Umbilical cord (tissue), 2 donors: ENCODE measurements around the gene FAM171A2. TPM values are rescaled to one million over a fixed set of nuclear protein-coding genes. Genes with fewer than 3 reads are reported as not detected.
A peak's percentile ranks its signal among the peaks of the same experiment; 100 is the strongest.
"Not testable (repeated sequence)": the region's sequence is repeated elsewhere in the genome, so short reads cannot be mapped to it uniquely, and the experiment has no call there.

Experiments used
- DNase-seq: peaks from one replicate; pipeline ENCODE4 v3.0.0-alpha.2; 2015; ENCODE audit warnings: low spot score
- total RNA-seq: library from RNA; depleted of rRNA; stranded (reverse); fragments of >200 nt; gene quantifications from one replicate; pipeline ENCODE4 v1.2.3, GENCODE V29; 2014; ENCODE audit warnings: low replicate concordance; ENCODE audit not compliant: insufficient read depth

Gene FAM171A2
- total RNA-seq: 16.4 TPM

GRCh38 chr17:44363613-44364159 is at the start of gene FAM171A2:
TSS of gene FAM171A2 (minus strand) at chr17:44363853. CDS start at chr17:44363714, 139 bp downstream.
- DNase-seq: peak; percentile 69

DNA sequence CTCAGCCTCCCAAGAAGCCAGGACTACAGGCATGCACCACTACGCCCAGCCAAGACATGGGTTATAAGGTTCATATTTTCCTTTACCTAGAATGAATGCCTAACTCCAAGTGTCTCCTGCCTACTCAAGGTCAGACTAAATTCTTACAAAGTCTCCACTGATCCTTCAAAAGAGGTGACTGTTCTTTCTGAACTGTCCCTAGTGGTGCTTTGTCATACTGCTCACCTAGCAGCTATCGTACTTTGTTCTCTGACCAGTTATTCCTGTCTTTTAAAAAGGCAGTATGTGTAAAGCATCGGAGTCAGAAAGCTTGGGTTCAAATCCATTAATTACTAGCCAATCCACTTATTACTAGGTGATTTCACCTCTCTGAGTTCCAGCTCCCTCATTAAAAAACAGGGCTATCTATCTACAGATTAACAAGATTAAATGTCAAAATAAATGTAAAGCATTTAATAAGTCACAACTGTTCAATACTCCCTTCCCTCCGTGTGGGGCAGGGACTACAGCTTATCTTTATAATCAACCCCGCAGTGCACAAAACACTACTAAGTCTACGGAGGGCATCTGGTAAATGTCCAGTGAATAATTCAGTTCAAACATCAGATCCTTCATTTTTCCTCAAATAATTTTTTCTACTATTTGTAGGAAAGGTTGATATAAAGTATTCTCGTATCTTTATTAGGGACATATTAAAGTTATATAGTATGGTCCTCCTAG is 45.8 kb upstream of the FAM171A2 start:
- no peak for DNase-seq

DNA sequence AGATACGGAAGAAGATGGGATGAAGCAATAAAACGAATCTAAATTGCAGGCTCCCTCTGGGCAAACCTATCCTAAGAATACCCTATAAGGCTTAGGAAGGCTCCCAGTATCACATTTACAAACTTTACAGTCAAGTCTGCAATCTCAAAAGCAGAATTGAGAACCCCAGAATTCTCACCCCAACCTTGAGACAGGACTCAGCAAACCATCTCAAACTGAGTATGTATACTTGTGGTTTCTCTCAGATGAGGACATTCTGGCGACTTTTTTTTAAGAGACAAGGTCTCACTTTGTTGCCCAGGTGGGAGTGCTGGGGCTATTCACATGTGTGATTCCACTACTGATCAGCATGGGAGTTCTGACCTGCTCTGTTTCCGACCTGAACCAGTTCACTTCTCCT is 45.1 kb upstream of the FAM171A2 start:
- DNase-seq: no peak

GRCh38 chr17:44402564-44403172 is 39.0 kb upstream of the FAM171A2 start:
- no peak for DNase-seq

DNA sequence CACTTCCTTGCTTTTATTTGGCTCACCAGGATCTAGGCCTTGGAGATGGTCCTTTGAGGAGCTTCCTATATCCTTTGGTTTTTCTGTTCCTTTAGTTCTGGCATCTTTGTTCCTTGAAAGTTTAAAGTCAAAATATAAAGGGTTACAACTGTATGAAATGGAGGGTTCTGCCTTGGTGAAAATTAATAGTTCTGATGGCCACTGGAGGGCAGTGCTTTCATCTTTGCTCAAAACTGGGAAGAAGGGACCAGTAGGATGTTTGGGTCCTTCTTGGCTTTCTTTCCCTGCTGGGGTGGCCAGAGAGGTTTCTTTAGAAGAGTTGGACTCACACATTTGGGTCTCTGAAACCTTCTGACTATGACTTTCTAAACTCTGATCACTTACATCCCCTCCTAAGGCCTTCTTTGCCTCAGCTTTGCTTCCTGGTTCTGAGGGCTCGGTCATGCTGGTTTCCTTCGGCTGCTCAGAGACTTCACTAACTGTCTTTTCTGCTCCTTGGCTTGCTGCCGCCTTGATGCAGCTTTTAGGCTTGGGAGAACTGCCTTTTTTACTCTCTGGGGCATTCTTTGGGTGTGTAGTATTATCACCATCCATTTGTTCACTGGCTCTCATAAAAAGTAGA is 36.7 kb upstream of the FAM171A2 start:
- DNase-seq: no peak

GRCh38 chr17:44398692-44399691 is 35.3 kb upstream of the FAM171A2 start:
- DNase-seq: no peak

GRCh38 chr17:44397479-44398440 is 34.1 kb upstream of the FAM171A2 start:
- DNase-seq: no peak

DNA sequence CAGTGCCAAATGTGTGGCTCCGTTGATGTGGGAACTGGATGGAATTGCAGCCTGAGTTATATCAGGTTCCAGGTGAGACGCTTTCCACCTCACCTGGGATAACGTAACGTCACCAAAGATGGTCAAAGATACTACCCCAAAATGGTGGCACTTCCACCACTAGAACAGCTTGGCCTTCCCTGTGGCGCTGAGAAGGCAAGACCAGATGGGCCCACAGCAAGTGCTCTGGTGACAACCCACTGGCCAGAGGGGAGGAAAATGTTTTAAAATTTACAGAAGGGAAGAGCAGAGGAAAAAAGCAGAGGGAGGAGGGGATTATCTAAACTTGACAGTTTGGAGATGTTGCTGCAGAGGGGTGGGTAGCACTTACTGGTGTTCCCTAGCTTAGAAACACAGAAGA is 33.3 kb upstream of the FAM171A2 start:
- no peak for DNase-seq

DNA sequence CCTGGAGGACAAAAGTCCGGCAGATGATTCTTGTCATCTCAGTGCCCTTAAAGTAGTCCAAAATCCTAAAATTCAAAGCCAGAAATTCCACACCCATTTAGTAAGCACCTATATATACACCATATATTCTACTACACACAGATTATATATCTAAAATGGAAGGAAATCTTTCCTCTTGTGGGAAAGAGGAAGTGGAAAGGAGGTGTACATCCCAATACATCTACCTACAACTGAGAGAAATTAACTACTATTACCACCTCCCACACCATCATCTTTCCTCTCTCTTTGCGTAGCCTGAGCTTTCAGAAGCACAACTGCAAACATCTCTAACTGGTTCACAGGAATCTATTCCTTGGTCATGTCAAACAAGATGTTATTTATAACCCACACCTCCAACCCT is 31.2 kb upstream of the FAM171A2 start:
- DNase-seq: no peak

DNA sequence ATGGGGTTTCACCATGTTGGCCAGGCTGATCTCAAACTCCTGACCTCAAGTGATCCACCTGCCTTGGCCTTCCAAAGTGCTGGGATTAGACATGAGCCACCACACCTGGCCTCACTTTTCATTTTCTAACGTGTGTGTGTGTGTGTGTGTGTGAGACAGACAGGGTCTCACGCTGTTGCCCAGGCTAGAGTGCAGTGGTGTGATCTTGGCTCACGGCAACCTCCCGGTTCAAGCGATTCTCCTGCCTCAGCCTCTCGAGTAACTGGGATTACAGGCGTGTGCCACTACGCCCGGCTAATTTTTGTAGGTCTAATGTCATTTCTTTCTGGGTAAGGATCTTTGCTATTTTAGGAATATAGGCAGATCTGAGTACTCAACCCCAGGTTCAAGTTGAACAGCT is 30.5 kb upstream of the FAM171A2 start:
- not testable (repeated sequence) for DNase-seq

GRCh38 chr17:44390250-44390870 is 26.7 kb upstream of the FAM171A2 start:
- no peak for DNase-seq

DNA sequence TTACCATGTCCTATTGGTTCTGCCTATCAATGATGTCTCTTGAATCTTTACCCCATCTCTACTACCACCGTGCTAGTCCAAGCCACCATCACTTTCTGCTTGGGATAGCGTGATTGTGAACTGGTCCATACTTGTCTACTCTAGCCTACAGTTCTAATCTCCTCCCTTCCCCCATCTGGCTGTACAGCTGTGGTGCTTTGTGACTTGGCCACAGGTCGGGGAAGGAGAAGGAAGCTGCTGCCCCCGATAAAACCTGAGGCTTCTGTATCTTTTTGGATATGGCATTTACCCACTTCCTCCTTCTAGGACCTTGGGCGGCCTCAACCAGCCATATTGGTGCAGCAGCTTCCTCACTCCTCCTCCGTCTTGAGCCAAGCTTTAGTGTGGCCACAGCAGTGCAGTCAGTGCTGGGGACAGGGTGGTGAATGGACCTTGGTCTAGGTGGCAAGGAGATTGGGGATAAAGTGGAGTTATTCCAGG is 26.1 kb upstream of the FAM171A2 start:
- DNase-seq: no peak

GRCh38 chr17:44389281-44389680 is 25.6 kb upstream of the FAM171A2 start, which contains the start of gene ITGA2B:
TSS of gene ITGA2B (minus strand) at chr17:44389649. CDS start at chr17:44389473, 176 bp downstream.
- DNase-seq: no peak

DNA sequence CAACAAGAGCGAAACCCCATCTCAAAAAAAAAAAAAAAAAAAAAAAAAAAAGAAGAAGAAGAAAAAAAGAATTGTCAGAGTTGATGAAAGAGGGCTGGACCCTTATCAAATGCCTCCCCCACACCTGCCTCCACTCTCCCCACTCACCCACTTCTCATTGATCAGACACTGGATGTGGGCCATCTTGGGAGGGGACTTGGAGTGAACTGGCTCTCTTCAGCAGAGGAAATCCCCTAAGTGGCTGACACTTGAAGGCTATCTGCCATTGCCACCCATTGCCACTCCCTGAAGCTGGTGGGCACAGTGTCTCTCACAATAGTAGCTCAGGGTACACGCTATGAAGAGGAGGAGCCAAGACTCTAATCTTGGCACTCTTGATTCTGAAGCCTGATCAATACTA is 24.2 kb upstream of the FAM171A2 start:
- no peak for DNase-seq

DNA sequence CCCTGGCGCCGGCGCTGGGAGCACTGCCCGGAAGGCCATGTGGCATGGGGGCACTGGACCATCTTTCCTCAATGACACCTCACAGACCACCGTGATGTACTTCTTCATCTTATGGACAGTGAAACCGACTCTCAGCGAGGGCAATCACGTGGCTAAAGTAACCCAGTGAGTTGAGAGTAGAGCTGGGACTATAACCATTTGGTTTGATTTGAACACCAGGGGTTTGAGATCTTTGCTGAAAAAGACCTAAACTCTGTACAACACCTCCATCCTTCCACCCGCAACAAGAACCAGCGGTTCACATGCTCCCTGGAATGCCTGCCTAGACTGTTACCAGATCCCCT is 22.5 kb upstream of the FAM171A2 start:
- no peak for DNase-seq

- DNase-seq: peak; percentile 84
Measured at GRCh38 chr17:44385287-44386181, 21.9 kb upstream of the FAM171A2 start.

GRCh38 chr17:44384823-44385286 is 21.2 kb upstream of the FAM171A2 start:
- no peak for DNase-seq

GRCh38 chr17:44384281-44384822 is 20.7 kb upstream of the FAM171A2 start:
- DNase-seq: no peak
